Testis (tissue), 2 donors: Measurements from ENCODE around the gene CMTM2.

Experiments
- POLR2A ChIP-seq: fragments of 450-650 bp; IDR thresholded peaks from one replicate; pipeline ENCODE4 v1.6.1; 2017; ENCODE audit warnings: antibody characterized with exemption, mild to moderate bottlenecking, moderate library complexity
- TF ChIP-seq, protein P1 (sequence below), 3 experiments: fragments of 450-650 bp in 2 of 3; fragments of 200-600 bp in 1 of 3; sonication (generic) in 1 of 3; IDR thresholded peaks; one replicate each; pipeline ENCODE4 v1.5.1; 2016 to 2019; ENCODE audit warnings: antibody characterized with exemption in 3 of 3, mild to moderate bottlenecking in 2 of 3, moderate library complexity in 1 of 3

DNA sequence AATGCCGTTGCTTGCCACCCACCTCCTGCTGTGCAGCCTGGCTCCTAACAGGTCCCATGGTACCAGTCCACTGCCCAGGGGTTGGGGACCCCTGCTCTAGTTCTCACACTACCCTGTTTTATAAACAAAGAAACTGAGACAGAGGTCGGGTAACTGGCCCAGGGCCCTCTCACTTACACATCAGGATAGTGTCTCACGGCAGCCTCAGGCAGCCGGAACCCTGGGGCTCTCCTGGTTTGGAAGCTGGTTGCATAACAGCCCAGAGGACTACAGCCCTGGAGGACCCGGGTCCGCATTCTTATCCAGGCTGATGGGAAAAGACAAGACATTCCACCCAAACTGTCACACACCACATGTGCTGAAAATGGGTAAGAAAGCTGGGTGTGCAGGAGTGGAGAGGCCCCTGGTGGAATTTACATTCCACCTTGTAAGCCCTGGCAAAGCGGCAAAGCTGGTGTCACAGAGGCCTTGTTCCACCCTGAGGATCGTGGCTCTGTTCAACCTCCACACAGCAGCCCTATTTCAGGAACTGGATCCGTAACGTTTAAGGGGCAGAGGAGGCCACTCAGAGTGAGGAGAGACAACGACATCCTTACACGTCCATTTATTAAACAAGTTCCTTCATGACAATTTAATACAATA lies 35.0 kb downstream of the CMTM2 start:
- TF ChIP-seq, protein P1, sequence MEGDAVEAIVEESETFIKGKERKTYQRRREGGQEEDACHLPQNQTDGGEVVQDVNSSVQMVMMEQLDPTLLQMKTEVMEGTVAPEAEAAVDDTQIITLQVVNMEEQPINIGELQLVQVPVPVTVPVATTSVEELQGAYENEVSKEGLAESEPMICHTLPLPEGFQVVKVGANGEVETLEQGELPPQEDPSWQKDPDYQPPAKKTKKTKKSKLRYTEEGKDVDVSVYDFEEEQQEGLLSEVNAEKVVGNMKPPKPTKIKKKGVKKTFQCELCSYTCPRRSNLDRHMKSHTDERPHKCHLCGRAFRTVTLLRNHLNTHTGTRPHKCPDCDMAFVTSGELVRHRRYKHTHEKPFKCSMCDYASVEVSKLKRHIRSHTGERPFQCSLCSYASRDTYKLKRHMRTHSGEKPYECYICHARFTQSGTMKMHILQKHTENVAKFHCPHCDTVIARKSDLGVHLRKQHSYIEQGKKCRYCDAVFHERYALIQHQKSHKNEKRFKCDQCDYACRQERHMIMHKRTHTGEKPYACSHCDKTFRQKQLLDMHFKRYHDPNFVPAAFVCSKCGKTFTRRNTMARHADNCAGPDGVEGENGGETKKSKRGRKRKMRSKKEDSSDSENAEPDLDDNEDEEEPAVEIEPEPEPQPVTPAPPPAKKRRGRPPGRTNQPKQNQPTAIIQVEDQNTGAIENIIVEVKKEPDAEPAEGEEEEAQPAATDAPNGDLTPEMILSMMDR (IDR thresholded peaks at IDR 0.05): no peak
- no peak for TF ChIP-seq POLR2A
